Breast epithelium (tissue), 4 donors: ENCODE results near the gene TBX15. TPM values are rescaled to one million over a fixed set of nuclear protein-coding genes. Genes with fewer than 3 reads are reported as not detected.

Experiments
- DNase-seq, 2 donors: peaks; one replicate each; pipeline ENCODE4 v3.0.0-alpha.2; 2019; ENCODE audit warnings: low spot score in 2 of 2
- H3K27ac ChIP-seq, 2 donors: fragments of 200-600 bp; sonication (generic) in 1 of 2; one replicate each; pipeline ENCODE4 v1.5.1; 2016 to 2019; ENCODE audit warnings: mild to moderate bottlenecking in 1 of 2
- H3K27me3 ChIP-seq, 2 donors: fragments of 200-600 bp; sonication (generic) in 1 of 2; one replicate each; pipeline versions ENCODE4 v1.5.1 to v1.6.0; 2017 to 2019; ENCODE audit warnings: control low read depth in 1 of 2, mild to moderate bottlenecking in 1 of 2
- H3K36me3 ChIP-seq: fragments of 200-600 bp; one replicate; pipeline ENCODE4 v1.5.1; 2019
- H3K4me1 ChIP-seq, 2 donors: fragments of 200-600 bp; sonication (generic); one replicate each; pipeline ENCODE4 v1.5.1; 2016 to 2019; ENCODE audit warnings: control low read depth in 1 of 2
- H3K4me3 ChIP-seq, 3 donors: fragments of 200-600 bp; sonication (generic); 1 replicate in 2 of 3; 2 replicates in 1 of 3; pipeline ENCODE4 v1.5.1; 2016 to 2019; ENCODE audit warnings: mild to moderate bottlenecking in 3 of 3, moderate library complexity in 2 of 3
- H3K9me3 ChIP-seq, 2 donors: fragments of 200-600 bp; sonication (generic) in 1 of 2; one replicate each; pipeline ENCODE4 v1.5.1; 2016 to 2019; ENCODE audit warnings: control low read depth in 1 of 2
- CTCF ChIP-seq, 3 donors: fragments of 450-650 bp; IDR thresholded peaks; one replicate each; pipeline ENCODE4 v1.5.1; 2016 to 2017; ENCODE audit warnings: antibody characterized with exemption in 3 of 3, mild to moderate bottlenecking in 3 of 3, moderate library complexity in 3 of 3
- POLR2A ChIP-seq: fragments of 450-650 bp; IDR thresholded peaks from one replicate; pipeline ENCODE4 v1.6.1; 2016; ENCODE audit warnings: antibody characterized with exemption, mild to moderate bottlenecking, moderate library complexity
- POLR2AphosphoS5 ChIP-seq, 3 donors: sonication (generic); formaldehyde crosslinking; IDR thresholded peaks; one replicate each; pipeline ENCODE4 v1.6.1; 2017; ENCODE audit warnings: antibody characterized with exemption in 3 of 3
- intact Hi-C: fragments of 100-400 bp; cut with DNase I; formaldehyde crosslinking; loops from one replicate; pipeline ENCODE4 v1.15.1; 2023; ENCODE audit warnings: low total_unique reads
- total RNA-seq, 3 donors: library from RNA; depleted of rRNA; stranded (reverse); fragments of >200 nt; gene quantifications; one replicate each; pipeline ENCODE4 v1.1.0, GENCODE V29; 2016

TBX15 gene
- total RNA-seq, 3 donors from 2014 or later: 5.9 to 60.0 (median 34.1) TPM

DNA sequence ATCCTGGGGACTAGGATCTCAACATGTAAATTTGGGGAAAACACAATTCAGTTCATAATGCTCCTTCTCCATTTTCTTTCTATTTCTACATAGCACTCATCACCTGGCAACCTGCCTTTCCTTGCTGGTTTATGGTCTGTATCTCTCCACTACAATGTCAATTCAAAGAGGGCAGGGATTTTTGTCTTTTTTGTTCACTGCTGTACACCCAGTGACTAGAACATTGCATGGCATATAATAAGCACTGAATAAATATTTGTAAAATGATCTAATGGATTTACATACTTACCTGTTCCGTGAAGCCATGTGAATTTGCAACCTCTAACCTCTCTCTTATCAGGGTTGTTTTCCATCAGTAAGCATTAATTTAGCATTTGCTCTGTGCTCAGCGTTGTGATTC lies 27.4 kb upstream of the TBX15 start:
- H3K4me3 ChIP-seq: no peak overlapping the region
- no peaks in the 10 kb centered on the region for H3K4me1 ChIP-seq
- H3K9me3 ChIP-seq: no peaks in the 10 kb centered on the region
- no peak for DNase-seq
- H3K36me3 ChIP-seq: no peaks in the 10 kb centered on the region
- H3K27ac ChIP-seq: no peak overlapping the region
- no peak for TF ChIP-seq CTCF (IDR thresholded peaks at IDR 0.05)
- no peak for TF ChIP-seq POLR2A
- TF ChIP-seq POLR2AphosphoS5 (IDR thresholded peaks at IDR 0.05): no peak
- intact Hi-C loops: no loop called here
- H3K27me3 ChIP-seq: no peaks in the 10 kb centered on the region

DNA sequence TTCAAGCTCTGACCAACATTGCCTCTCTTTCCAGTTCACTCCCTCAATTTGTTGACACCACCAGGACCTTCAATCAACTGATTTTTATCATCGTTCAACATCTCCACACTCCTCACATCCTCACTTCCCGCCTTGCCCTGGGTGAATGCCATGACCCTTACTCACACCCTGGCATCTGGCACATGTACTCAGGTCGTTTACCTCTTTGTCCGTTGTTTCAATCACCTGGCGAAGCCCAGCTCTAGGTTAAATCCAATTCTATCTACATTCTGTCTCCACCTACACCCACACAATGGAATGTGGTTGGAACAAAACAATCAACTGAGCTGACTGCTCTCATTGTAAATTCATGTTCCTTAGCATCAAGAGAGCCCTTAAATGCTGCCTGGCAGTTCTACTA lies 24.2 kb upstream of the TBX15 start:
- no peaks in the 10 kb centered on the region for H3K36me3 ChIP-seq
- TF ChIP-seq POLR2AphosphoS5 (IDR thresholded peaks at IDR 0.05) (no peak), CTCF (IDR thresholded peaks at IDR 0.05) (no peak), POLR2A (no peak)
- H3K27ac ChIP-seq: no peak overlapping the region
- no peak overlapping the region for H3K4me3 ChIP-seq
- peaks cover 0 to 5% of the 10 kb centered on the region in 2 donors for H3K9me3 ChIP-seq
- H3K4me1 ChIP-seq: peaks cover 4 to 6% of the 10 kb centered on the region in 2 donors
- no peak for DNase-seq
- intact Hi-C loops: no loop called here
- peaks cover 0 to 16% of the 10 kb centered on the region in 2 donors for H3K27me3 ChIP-seq

DNA sequence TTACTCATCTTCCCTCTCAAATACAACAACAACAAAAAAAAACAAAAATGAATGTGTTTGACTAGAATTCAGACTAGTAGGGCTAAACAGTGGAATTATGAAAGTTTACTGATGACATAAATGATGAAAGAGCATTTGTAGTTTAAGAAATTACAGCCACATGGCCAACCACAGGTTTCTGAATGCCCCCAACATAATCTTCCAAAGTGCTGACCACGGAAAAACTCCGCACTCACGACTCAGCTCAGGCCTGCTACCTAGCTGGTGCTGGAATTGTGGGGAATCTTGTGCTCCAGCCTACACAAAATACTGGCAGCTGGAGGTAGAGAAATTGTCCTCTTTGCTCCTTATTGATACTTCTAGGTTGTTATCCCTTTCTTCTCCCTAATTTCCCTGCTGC lies 23.6 kb upstream of the TBX15 start:
- intact Hi-C loops: no loop called here
- H3K36me3 ChIP-seq: no peaks in the 10 kb centered on the region

DNA sequence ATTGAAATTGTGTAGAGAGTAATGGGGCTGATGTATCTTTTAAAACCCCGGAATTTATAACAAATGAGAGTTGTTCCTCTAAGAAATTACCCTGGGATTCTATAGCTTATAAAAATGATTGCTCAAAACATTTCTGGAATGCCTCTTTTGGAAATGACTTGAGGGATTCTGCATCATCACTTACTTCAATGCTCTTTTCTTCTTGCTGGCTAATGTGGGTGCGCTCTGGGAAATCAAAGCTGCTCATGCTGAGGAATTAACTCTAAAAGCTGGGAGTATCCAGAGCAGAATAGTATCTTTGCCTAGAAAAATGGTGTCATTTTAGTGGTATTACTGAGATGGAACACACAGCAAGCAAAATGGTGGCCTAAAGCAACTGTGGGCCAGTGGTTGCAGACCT lies 23.0 kb upstream of the TBX15 start:
- Histone ChIP-seq H3K9me3 (peaks cover 0 to 13% of the 10 kb centered on the region in 2 donors), H3K4me1 (peaks cover 4 to 6% of the 10 kb centered on the region in 2 donors), H3K36me3 (no peaks in the 10 kb centered on the region), H3K27me3 (peaks cover 3 to 29% of the 10 kb centered on the region in 2 donors), H3K4me3 (no peak overlapping the region), H3K27ac (no peak overlapping the region)
- TF ChIP-seq CTCF (IDR thresholded peaks at IDR 0.05) (no peak), POLR2AphosphoS5 (IDR thresholded peaks at IDR 0.05) (no peak), POLR2A (no peak)
- no peak for DNase-seq
- intact Hi-C loops: no loop called here

More for the DNA sequence above, 23.6 kb upstream of the TBX15 start:
- Histone ChIP-seq H3K4me1 (peaks cover 4 to 6% of the 10 kb centered on the region in 2 donors), H3K4me3 (no peak overlapping the region), H3K9me3 (peaks cover 0 to 11% of the 10 kb centered on the region in 2 donors), H3K27ac (no peak overlapping the region), H3K27me3 (peaks cover 2 to 23% of the 10 kb centered on the region in 2 donors)
- DNase-seq: no peak
- TF ChIP-seq CTCF (IDR thresholded peaks at IDR 0.05) (no peak), POLR2AphosphoS5 (IDR thresholded peaks at IDR 0.05) (no peak), POLR2A (no peak)

GRCh38 chr1:119010201-119010600 lies 22.1 kb upstream of the TBX15 start:
- intact Hi-C loops: no loop called here
- H3K4me1 ChIP-seq: peaks cover 4 to 6% of the 10 kb centered on the region in 2 donors
- no peak overlapping the region for H3K27ac ChIP-seq
- H3K27me3 ChIP-seq: peaks cover 3 to 35% of the 10 kb centered on the region in 2 donors
- H3K9me3 ChIP-seq: peaks cover 0 to 13% of the 10 kb centered on the region in 2 donors
- H3K36me3 ChIP-seq: no peaks in the 10 kb centered on the region
- DNase-seq: no peak
- TF ChIP-seq POLR2A: no peak
- no peak for TF ChIP-seq POLR2AphosphoS5 (IDR thresholded peaks at IDR 0.05)
- TF ChIP-seq CTCF (IDR thresholded peaks at IDR 0.05): no peak
- H3K4me3 ChIP-seq: no peak overlapping the region
